ENCODE data around the gene UXS1.

UXS1 gene

DNA sequence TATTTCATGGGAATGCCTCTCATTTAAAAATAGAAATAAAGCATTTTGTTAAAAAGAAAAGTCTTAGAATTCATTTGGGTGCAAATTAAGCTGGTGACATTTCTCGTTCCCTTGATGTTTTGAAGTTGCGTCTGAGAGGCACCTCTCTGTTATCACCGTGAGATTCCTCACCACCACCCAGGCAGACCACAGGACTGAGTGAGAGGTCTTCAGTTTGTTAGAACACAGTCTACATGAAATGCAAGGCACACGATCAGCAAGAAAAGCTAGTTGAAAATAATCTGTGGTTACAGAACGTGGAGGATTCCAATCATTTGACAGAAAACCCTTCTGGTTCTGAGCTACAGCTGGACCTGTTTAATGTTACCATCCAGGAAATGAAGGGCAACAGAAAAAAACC lies 116.0 kb downstream of the UXS1 start:
- no peak for ATAC-seq
- no peak for TF ChIP-seq ZNF565 (CRISPR knock-in tag; conservative IDR thresholded peaks at IDR 0.05; ENCODE audit: low read depth)
- TF ChIP-seq ZFP3 (CRISPR knock-in tag; IDR thresholded peaks at IDR 0.05) = no peak
- TF ChIP-seq, protein P1, sequence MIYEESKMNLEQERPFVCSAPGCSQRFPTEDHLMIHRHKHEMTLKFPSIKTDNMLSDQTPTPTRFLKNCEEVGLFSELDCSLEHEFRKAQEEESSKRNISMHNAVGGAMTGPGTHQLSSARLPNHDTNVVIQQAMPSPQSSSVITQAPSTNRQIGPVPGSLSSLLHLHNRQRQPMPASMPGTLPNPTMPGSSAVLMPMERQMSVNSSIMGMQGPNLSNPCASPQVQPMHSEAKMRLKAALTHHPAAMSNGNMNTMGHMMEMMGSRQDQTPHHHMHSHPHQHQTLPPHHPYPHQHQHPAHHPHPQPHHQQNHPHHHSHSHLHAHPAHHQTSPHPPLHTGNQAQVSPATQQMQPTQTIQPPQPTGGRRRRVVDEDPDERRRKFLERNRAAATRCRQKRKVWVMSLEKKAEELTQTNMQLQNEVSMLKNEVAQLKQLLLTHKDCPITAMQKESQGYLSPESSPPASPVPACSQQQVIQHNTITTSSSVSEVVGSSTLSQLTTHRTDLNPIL (CRISPR knock-in tag; IDR thresholded peaks at IDR 0.05; ENCODE audit: low read depth) = no peak
- TF ChIP-seq, protein P2, sequence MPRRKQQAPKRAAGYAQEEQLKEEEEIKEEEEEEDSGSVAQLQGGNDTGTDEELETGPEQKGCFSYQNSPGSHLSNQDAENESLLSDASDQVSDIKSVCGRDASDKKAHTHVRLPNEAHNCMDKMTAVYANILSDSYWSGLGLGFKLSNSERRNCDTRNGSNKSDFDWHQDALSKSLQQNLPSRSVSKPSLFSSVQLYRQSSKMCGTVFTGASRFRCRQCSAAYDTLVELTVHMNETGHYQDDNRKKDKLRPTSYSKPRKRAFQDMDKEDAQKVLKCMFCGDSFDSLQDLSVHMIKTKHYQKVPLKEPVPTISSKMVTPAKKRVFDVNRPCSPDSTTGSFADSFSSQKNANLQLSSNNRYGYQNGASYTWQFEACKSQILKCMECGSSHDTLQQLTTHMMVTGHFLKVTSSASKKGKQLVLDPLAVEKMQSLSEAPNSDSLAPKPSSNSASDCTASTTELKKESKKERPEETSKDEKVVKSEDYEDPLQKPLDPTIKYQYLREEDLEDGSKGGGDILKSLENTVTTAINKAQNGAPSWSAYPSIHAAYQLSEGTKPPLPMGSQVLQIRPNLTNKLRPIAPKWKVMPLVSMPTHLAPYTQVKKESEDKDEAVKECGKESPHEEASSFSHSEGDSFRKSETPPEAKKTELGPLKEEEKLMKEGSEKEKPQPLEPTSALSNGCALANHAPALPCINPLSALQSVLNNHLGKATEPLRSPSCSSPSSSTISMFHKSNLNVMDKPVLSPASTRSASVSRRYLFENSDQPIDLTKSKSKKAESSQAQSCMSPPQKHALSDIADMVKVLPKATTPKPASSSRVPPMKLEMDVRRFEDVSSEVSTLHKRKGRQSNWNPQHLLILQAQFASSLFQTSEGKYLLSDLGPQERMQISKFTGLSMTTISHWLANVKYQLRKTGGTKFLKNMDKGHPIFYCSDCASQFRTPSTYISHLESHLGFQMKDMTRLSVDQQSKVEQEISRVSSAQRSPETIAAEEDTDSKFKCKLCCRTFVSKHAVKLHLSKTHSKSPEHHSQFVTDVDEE (CRISPR knock-in tag; IDR thresholded peaks at IDR 0.05) = no peak
- TF ChIP-seq ZC3H10 (CRISPR knock-in tag; IDR thresholded peaks at IDR 0.05) = no peak
- TF ChIP-seq CSDC2 (CRISPR knock-in tag; IDR thresholded peaks at IDR 0.05) = no peak
- TF ChIP-seq RARB (CRISPR knock-in tag; IDR thresholded peaks at IDR 0.05) = no peak
- TF ChIP-seq ISL1 (CRISPR knock-in tag; IDR thresholded peaks at IDR 0.05) = no peak
- TF ChIP-seq TCF4 (CRISPR knock-in tag; IDR thresholded peaks at IDR 0.05; ENCODE audit: borderline replicate concordance) = no peak
- TF ChIP-seq, protein P3, sequence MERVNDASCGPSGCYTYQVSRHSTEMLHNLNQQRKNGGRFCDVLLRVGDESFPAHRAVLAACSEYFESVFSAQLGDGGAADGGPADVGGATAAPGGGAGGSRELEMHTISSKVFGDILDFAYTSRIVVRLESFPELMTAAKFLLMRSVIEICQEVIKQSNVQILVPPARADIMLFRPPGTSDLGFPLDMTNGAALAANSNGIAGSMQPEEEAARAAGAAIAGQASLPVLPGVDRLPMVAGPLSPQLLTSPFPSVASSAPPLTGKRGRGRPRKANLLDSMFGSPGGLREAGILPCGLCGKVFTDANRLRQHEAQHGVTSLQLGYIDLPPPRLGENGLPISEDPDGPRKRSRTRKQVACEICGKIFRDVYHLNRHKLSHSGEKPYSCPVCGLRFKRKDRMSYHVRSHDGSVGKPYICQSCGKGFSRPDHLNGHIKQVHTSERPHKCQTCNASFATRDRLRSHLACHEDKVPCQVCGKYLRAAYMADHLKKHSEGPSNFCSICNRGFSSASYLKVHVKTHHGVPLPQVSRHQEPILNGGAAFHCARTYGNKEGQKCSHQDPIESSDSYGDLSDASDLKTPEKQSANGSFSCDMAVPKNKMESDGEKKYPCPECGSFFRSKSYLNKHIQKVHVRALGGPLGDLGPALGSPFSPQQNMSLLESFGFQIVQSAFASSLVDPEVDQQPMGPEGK (CRISPR knock-in tag; IDR thresholded peaks at IDR 0.05; ENCODE audit: borderline replicate concordance) = no peak
- TF ChIP-seq ARNTL (CRISPR knock-in tag; IDR thresholded peaks at IDR 0.05; ENCODE audit: borderline replicate concordance, low read depth) = no peak
- no peak for TF ChIP-seq BACH2 (CRISPR knock-in tag; IDR thresholded peaks at IDR 0.05; ENCODE audit: borderline replicate concordance)

DNA sequence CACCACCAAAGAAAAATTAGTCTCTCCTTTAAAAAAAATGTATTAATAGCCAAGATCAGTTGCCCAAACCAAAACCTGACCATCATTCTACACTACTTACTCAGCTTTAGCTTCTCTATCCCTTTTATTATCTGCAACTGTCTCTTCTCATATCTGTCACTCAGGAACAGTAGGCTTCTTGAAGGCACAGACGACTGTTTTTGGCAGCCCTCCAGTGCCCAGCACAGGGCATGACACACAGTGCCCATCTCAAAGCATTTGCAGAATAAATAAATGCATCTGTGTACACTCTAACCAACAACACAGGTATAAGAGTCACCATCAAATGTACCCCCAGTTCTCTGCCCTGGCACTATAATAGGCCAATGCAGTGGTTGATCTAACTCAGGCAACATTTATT lies 117.2 kb downstream of the UXS1 start:
- TF ChIP-seq SNAI2 (CRISPR knock-in tag; IDR thresholded peaks at IDR 0.05) = no peak
- TF ChIP-seq, protein P1 (CRISPR knock-in tag; IDR thresholded peaks at IDR 0.05; ENCODE audit: low read depth) = no peak
- no peak for TF ChIP-seq TOX (CRISPR knock-in tag; IDR thresholded peaks at IDR 0.05; ENCODE audit: borderline replicate concordance)
- no peak for TF ChIP-seq ZNF70 (CRISPR knock-in tag; IDR thresholded peaks at IDR 0.05)
- TF ChIP-seq ISL1 (CRISPR knock-in tag; IDR thresholded peaks at IDR 0.05) = no peak
- no peak for ATAC-seq

DNA sequence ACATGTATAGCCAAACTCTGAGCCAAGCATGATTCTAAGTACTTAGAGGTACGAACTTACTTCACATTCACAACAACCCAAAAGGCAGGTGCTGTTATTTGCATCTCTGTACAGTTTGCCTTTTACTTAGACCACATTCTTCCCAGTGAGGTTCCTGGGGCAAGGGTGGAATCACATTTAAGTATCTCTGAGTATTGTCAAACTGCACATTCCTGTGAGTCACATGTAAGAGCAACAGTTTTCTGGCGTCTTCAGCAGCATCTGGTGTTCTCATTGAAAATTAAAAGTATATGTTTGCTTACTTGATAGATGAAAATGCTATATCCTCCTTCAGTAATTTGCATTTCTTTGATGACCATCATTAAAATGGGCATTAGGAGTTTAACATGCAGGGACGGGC lies 119.1 kb downstream of the UXS1 start:
- TF ChIP-seq ZNF70 (CRISPR knock-in tag; IDR thresholded peaks at IDR 0.05) = no peak
- ATAC-seq = no peak

DNA sequence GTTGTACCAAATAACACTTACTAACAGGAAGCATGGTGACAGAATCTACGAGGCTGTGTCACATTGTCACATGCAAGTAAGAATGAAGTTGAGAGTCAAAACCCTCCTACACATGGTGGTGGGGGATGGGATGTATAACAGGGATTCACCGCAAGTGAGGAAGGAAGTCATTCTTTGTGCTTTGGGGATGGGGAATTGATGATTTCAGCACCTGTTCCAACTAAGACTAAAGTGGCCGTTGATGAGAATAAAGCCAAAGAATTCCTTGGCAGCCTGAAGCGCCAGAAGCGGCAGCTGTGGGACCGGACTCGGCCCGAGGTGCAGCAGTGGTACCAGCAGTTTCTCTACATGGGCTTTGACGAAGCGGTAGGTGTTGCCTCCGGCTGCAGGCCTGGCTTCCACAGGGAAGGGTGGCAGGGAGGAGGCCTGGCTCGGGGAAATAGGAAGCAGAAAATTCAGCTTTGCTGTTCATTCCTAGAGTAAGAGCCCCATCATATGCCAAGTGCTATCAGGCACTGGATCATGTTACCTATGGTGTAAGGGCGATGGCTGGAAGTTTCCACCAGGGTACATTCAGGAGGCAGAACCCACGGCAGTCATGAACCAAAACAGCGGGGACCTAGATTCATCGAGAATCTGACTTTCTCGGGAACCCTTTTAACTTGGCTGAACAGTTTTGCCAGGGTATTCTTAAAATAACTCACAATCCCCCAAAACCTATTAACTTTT lies 120.3 kb downstream of the UXS1 start:
- no peak for ATAC-seq
- TF ChIP-seq TCF4 (CRISPR knock-in tag; IDR thresholded peaks at IDR 0.05; ENCODE audit: borderline replicate concordance) (no peak), GLIS3 (CRISPR knock-in tag; IDR thresholded peaks at IDR 0.05) (no peak), CSDC2 (CRISPR knock-in tag; IDR thresholded peaks at IDR 0.05) (no peak), ZFP3 (CRISPR knock-in tag; IDR thresholded peaks at IDR 0.05) (no peak), ZFP30 (CRISPR knock-in tag; IDR thresholded peaks at IDR 0.05) (no peak), SNAI2 (CRISPR knock-in tag; IDR thresholded peaks at IDR 0.05) (no peak), ZNF70 (CRISPR knock-in tag; IDR thresholded peaks at IDR 0.05) (no peak), PPARA (CRISPR knock-in tag; IDR thresholded peaks at IDR 0.05; ENCODE audit: borderline replicate concordance) (no peak), ZC3H10 (CRISPR knock-in tag; IDR thresholded peaks at IDR 0.05) (no peak)
- TF ChIP-seq, protein P4, sequence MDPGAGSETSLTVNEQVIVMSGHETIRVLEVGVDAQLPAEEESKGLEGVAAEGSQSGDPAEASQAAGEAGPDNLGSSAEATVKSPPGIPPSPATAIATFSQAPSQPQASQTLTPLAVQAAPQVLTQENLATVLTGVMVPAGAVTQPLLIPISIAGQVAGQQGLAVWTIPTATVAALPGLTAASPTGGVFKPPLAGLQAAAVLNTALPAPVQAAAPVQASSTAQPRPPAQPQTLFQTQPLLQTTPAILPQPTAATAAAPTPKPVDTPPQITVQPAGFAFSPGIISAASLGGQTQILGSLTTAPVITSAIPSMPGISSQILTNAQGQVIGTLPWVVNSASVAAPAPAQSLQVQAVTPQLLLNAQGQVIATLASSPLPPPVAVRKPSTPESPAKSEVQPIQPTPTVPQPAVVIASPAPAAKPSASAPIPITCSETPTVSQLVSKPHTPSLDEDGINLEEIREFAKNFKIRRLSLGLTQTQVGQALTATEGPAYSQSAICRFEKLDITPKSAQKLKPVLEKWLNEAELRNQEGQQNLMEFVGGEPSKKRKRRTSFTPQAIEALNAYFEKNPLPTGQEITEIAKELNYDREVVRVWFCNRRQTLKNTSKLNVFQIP (CRISPR knock-in tag; IDR thresholded peaks at IDR 0.05; ENCODE audit: borderline replicate concordance, low read depth) = no peak
- TF ChIP-seq, protein P5, sequence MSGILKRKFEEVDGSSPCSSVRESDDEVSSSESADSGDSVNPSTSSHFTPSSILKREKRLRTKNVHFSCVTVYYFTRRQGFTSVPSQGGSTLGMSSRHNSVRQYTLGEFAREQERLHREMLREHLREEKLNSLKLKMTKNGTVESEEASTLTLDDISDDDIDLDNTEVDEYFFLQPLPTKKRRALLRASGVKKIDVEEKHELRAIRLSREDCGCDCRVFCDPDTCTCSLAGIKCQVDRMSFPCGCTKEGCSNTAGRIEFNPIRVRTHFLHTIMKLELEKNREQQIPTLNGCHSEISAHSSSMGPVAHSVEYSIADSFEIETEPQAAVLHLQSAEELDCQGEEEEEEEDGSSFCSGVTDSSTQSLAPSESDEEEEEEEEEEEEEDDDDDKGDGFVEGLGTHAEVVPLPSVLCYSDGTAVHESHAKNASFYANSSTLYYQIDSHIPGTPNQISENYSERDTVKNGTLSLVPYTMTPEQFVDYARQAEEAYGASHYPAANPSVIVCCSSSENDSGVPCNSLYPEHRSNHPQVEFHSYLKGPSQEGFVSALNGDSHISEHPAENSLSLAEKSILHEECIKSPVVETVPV (CRISPR knock-in tag; IDR thresholded peaks at IDR 0.05) = no peak

Data from SK-N-SH treated with all-trans-retinoic acid at 6 μM for 48 hours (cell line).